ENCODE measurements around the gene PLEKHA6. TPM values are rescaled to one million over a fixed set of nuclear protein-coding genes. Genes with fewer than 3 reads are reported as not detected.

Gene PLEKHA6
- total RNA-seq, 4 donors from 2014 or later, result 4.3 to 13.2 (median 7.7) TPM

DNA sequence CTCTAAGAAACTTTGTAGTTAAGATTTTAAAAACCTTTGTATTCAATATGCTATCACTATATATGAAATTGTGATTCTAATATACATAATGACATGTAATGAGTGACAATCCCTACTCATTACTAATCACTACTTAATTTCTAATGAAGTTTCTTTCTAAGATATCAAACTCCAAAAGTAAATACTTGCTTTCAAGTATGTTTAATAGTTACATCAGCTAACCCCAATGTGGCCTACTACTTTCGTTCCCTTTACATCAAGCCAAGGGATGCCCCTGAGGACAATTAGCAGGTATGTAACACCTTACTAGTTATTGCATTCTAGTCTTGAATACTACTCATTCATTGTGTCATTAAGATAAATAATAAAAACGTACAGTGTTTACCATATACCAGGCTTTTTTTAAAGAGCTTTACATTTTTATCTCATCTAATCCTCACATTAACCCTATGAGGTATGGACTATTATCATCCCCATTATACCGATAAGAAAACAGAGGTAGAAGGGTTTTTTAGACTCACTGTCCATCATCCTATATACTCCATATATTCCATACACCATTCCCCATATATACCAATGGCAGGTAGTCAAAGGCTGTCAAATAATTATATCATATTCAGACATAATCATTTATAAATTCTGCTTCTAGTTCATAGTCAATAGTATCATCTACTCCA lies 47.7 kb upstream of the PLEKHA6 start:
- ATAC-seq (no peak), DNase-seq (no peak)
- H3K4me1 ChIP-seq, result peaks cover 32% of the 10 kb centered on the region in 2 donors
- in situ Hi-C loops (cut with MboI; ENCODE audit: low sequenced_read_pairs in 4 of 4) (no loop called here), intact Hi-C loops (cut with DNase I; ENCODE audit: low total_unique reads) (no loop called here)
- H3K27ac ChIP-seq, result peak overlapping the region; percentile 99 to 100 (median 100)
- TF ChIP-seq, protein P1, sequence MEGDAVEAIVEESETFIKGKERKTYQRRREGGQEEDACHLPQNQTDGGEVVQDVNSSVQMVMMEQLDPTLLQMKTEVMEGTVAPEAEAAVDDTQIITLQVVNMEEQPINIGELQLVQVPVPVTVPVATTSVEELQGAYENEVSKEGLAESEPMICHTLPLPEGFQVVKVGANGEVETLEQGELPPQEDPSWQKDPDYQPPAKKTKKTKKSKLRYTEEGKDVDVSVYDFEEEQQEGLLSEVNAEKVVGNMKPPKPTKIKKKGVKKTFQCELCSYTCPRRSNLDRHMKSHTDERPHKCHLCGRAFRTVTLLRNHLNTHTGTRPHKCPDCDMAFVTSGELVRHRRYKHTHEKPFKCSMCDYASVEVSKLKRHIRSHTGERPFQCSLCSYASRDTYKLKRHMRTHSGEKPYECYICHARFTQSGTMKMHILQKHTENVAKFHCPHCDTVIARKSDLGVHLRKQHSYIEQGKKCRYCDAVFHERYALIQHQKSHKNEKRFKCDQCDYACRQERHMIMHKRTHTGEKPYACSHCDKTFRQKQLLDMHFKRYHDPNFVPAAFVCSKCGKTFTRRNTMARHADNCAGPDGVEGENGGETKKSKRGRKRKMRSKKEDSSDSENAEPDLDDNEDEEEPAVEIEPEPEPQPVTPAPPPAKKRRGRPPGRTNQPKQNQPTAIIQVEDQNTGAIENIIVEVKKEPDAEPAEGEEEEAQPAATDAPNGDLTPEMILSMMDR (IDR thresholded peaks at IDR 0.05 in 4 of 5, conservative IDR thresholded peaks at IDR 0.05 in 1 of 5), result no peak
- no peak for TF ChIP-seq POLR2A (IDR thresholded peaks at IDR 0.05)
- H3K36me3 ChIP-seq, result peaks cover 0 to 35% of the 10 kb centered on the region in 2 donors
- H3K4me3 ChIP-seq, result peak overlapping the region; percentile 96 to 100 (median 98)
- no peaks in the 10 kb centered on the region for H3K27me3 ChIP-seq
- no peaks in the 10 kb centered on the region for H3K9me3 ChIP-seq

DNA sequence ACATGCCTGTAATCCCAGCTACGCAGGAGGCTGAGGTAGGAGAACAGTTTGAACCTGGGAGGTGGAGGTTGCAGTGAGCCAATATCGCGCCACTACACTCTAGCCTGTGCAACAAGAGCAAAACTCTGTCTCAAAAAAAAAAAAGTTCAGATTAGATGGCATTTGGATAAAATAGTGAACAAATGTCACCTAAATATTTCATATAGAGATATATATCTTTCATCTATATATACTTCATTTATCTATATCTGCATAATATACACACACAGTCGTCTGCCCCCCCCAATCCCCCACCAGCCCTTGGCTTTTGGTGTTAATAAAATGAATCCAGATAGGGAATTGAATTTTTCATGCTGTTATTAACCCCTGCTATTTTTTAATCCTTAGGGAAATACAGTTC lies 46.9 kb upstream of the PLEKHA6 start:
- Histone ChIP-seq H3K9me3 (no peaks in the 10 kb centered on the region), H3K27ac (peak overlapping the region; percentile 99 to 100 (median 100)), H3K4me3 (peak overlapping the region; percentile 96 to 100 (median 98)), H3K27me3 (no peaks in the 10 kb centered on the region), H3K4me1 (peaks cover 29 to 32% of the 10 kb centered on the region in 2 donors), H3K36me3 (peaks cover 0 to 40% of the 10 kb centered on the region in 2 donors)
- DNase-seq (no peak), ATAC-seq (no peak)
- in situ Hi-C loops (cut with MboI; ENCODE audit: low sequenced_read_pairs in 4 of 4) (no loop called here), intact Hi-C loops (cut with DNase I; ENCODE audit: low total_unique reads) (no loop called here)
- TF ChIP-seq POLR2A (IDR thresholded peaks at IDR 0.05), result no peak
- TF ChIP-seq, protein P1 (IDR thresholded peaks at IDR 0.05 in 4 of 5, conservative IDR thresholded peaks at IDR 0.05 in 1 of 5), result no peak

DNA sequence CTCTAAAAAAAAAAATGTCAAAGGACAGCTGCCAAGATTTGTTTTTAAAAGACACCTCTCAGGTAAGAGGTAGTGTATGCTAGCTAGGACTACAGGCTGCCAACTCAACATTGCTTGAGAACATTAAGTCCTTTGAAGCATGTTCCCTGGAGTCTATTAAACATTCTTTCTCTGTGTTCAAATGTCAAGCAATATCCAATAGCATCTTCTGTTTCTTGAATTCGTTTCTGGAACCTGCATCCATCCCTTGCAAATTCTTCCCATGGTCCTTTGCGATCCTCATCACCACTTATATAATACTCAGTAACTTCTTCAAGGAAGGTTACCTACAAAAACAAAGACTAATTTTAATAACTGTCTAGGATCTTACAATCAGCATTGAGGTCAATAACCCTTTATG lies 46.3 kb upstream of the PLEKHA6 start:
- ATAC-seq (no peak), DNase-seq (no peak)
- Histone ChIP-seq H3K27me3 (no peaks in the 10 kb centered on the region), H3K9me3 (no peaks in the 10 kb centered on the region), H3K27ac (peak overlapping the region; percentile 22 to 100 (median 65)), H3K4me3 (peak overlapping the region in 2 of 4 donors; percentile 97 to 100), H3K36me3 (peaks cover 0 to 47% of the 10 kb centered on the region in 2 donors), H3K4me1 (peaks cover 29 to 32% of the 10 kb centered on the region in 2 donors)
- TF ChIP-seq, protein P1 (IDR thresholded peaks at IDR 0.05 in 4 of 5, conservative IDR thresholded peaks at IDR 0.05 in 1 of 5), result no peak
- no peak for TF ChIP-seq POLR2A (IDR thresholded peaks at IDR 0.05)
- in situ Hi-C loops (cut with MboI; ENCODE audit: low sequenced_read_pairs in 4 of 4), result no loop called here
- intact Hi-C loops (cut with DNase I; ENCODE audit: low total_unique reads), result no loop called here

DNA sequence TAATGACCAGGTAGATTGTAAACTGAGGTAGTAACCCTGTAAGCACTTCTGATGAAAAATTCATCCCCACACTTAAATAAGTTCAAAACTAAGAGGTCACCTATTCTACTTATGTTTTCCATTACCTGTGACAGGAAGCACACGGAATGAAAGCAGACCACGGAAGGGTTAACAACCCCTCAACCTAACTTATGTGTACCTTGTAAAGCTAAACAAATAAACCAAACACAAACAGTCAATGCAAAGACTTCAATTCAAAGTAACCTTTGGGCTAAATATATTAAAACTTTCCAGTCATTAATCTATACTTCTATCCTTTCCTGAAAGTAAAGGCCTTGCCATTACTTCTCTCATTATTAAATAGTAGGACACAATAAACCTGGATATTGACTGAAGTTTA lies 44.9 kb upstream of the PLEKHA6 start:
- Histone ChIP-seq H3K27ac (peak overlapping the region in 2 of 4 donors; percentile 99 to 100), H3K36me3 (peaks cover 0 to 60% of the 10 kb centered on the region in 2 donors), H3K9me3 (no peaks in the 10 kb centered on the region), H3K4me3 (no peak overlapping the region), H3K27me3 (no peaks in the 10 kb centered on the region), H3K4me1 (peaks cover 29 to 31% of the 10 kb centered on the region in 2 donors)
- no peak for ATAC-seq
- DNase-seq, result no peak
- intact Hi-C loops (cut with DNase I; ENCODE audit: low total_unique reads) (no loop called here), in situ Hi-C loops (cut with MboI; ENCODE audit: low sequenced_read_pairs in 4 of 4) (no loop called here)
- TF ChIP-seq POLR2A (IDR thresholded peaks at IDR 0.05), result no peak
- TF ChIP-seq, protein P1 (IDR thresholded peaks at IDR 0.05 in 4 of 5, conservative IDR thresholded peaks at IDR 0.05 in 1 of 5), result no peak
